Measurements from ENCODE around the gene MED15. TPM values are rescaled to one million over a fixed set of nuclear protein-coding genes. Genes with fewer than 3 reads are reported as not detected.

MED15 gene
- total and polyA plus RNA-seq, 3 donors from 2014 or later, result 71.0 to 101 (median 81.6) TPM

DNA sequence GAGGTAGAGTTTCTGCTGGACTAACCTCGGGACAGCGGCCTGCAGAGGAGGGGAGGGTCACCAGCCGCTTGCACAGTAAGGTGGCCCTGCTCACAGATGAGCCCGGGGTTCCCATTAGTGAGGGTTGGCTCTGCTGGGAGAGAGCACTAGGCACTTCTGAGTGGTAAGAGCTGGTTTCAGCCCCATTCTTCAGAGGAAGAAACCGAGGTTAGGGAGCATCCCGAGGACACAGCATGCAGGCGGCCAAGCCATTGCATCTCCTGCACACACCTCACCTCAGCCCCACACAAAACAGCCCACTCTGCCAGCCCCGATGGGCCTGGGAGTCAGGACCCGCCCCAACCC lies 99.3 kb downstream of the MED15 start:
- H3K4me3 ChIP-seq, result no peak overlapping the region
- no peaks in the 10 kb centered on the region for H3K4me1 ChIP-seq
- intact Hi-C loops (cut with DNase I; ENCODE audit: low total_unique reads), result no loop called here
- H3K36me3 ChIP-seq (ENCODE audit: low read depth, missing control alignments), result no peaks in the 10 kb centered on the region
- H3K27me3 ChIP-seq, result no peaks in the 10 kb centered on the region
- no peaks in the 10 kb centered on the region for H3K9me3 ChIP-seq
- DNase-seq, result no peak
- H3K27ac ChIP-seq, result no peak overlapping the region
- TF ChIP-seq POLR2A (IDR thresholded peaks at IDR 0.05), result no peak
- TF ChIP-seq, protein P1, sequence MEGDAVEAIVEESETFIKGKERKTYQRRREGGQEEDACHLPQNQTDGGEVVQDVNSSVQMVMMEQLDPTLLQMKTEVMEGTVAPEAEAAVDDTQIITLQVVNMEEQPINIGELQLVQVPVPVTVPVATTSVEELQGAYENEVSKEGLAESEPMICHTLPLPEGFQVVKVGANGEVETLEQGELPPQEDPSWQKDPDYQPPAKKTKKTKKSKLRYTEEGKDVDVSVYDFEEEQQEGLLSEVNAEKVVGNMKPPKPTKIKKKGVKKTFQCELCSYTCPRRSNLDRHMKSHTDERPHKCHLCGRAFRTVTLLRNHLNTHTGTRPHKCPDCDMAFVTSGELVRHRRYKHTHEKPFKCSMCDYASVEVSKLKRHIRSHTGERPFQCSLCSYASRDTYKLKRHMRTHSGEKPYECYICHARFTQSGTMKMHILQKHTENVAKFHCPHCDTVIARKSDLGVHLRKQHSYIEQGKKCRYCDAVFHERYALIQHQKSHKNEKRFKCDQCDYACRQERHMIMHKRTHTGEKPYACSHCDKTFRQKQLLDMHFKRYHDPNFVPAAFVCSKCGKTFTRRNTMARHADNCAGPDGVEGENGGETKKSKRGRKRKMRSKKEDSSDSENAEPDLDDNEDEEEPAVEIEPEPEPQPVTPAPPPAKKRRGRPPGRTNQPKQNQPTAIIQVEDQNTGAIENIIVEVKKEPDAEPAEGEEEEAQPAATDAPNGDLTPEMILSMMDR (IDR thresholded peaks at IDR 0.05), result no peak
- WGBS, 2 donors, result 88% methylated on average over 9 of the region's 9 CpGs; no CpG with 5 or more reads in 1 of the 2 donors

DNA sequence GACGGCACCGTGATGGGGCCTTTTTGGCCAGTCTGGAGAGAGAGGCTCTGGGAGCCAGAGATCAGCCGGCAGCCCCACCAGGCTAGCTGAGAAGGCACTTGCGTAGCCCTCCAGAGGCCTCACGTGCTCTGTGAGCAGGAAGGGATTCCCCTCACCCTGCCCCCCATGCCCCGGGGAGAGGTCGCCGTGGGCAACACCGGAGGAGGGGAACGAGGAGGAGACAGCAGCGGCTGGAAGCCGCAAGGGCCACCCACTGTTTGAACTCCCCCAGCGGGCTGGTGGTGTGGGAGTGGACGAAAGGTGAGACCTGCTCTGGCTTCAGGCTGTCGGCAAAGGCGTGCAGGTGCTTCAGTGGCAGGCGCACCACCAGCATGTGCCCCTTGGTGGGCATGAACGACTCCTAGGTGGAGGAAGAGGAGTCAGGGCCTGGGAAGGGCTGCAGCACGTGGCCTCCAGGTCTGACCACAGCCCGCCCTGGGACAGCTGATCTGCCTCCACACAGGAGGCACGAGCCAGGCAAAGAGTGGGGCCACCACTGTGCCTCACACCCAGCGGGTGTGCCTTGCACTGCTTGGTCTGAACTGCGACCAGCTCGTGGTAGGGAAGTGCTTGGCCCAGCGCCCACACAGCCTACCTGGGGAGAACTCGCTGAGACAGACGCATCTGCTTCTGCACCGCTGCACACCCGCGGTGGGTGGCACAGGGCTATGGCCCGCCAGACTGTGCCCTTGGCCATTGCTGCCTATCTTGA lies 99.9 kb downstream of the MED15 start:
- no peaks in the 10 kb centered on the region for H3K36me3 ChIP-seq (ENCODE audit: low read depth, missing control alignments)
- DNase-seq, result no peak

DNA sequence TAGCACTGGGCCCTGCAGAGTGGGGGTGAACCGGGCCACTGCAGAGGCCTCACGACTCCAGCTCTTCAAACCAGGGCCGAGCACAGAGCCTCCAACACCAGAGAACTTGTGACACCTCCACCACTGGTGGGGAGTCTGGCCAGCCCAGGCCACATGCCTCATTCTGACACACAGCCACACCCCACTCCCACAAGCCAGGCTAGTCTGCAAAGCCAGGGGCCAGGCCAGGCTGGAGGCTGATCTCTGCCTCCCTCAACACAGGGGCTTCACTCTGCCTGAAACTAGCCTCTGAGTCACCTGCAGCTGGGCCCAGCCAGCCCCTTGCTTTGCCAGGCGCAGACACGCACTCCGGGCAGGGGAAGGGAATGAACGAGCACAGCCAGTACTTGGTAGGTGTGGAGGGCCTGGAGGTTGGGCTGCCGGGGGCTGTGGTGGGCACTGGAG lies 102.9 kb downstream of the MED15 start:
- Histone ChIP-seq H3K4me1 (no peaks in the 10 kb centered on the region), H3K4me3 (no peak overlapping the region), H3K9me3 (no peaks in the 10 kb centered on the region), H3K36me3 (ENCODE audit: low read depth, missing control alignments) (no peaks in the 10 kb centered on the region), H3K27ac (no peak overlapping the region), H3K27me3 (no peaks in the 10 kb centered on the region)
- DNase-seq, result no peak
- intact Hi-C loops (cut with DNase I; ENCODE audit: low total_unique reads), result no loop called here
- WGBS, 2 donors, result 93 to 94% methylated on average over 7 to 8 of the region's 8 CpGs
- no peak for TF ChIP-seq POLR2A (IDR thresholded peaks at IDR 0.05)
- TF ChIP-seq, protein P1 (IDR thresholded peaks at IDR 0.05), result no peak

More for the DNA sequence above, 99.9 kb downstream of the MED15 start:
- no peaks in the 10 kb centered on the region for H3K27me3 ChIP-seq
- 77 to 96% methylated on average over 5 to 31 of the region's 31 CpGs for whole genome bisulfite sequencing, 2 donors
- TF ChIP-seq, protein P1 (IDR thresholded peaks at IDR 0.05), result no peak
- TF ChIP-seq POLR2A (IDR thresholded peaks at IDR 0.05), result no peak
- H3K27ac ChIP-seq, result no peak overlapping the region
- H3K9me3 ChIP-seq, result no peaks in the 10 kb centered on the region
- H3K4me3 ChIP-seq, result no peak overlapping the region
- intact Hi-C loops (cut with DNase I; ENCODE audit: low total_unique reads), result no loop called here
- H3K4me1 ChIP-seq, result no peaks in the 10 kb centered on the region

DNA sequence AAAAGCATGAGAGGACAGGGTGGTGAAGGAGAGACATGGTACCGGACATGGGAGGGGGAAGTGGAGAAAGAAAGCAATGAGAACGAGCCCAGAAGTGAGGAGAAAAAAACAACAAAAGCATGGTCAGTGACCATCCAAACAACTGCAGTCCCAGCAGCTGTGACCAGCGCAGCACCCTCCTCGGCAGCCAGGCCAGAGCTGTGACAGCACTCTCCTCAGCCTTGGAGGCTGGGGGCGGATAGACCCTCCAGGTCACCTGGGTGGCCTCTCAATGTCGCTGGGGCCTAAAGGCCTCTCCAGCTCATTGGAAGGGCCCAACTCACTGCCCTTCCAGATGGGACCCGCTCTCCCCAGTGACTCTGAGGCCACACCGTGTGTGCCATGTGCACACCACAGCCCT lies 103.3 kb downstream of the MED15 start:
- Histone ChIP-seq H3K36me3 (ENCODE audit: low read depth, missing control alignments) (no peaks in the 10 kb centered on the region), H3K27ac (no peak overlapping the region), H3K4me1 (no peaks in the 10 kb centered on the region), H3K9me3 (no peaks in the 10 kb centered on the region), H3K4me3 (no peak overlapping the region), H3K27me3 (no peaks in the 10 kb centered on the region)
- intact Hi-C loops (cut with DNase I; ENCODE audit: low total_unique reads), result no loop called here
- TF ChIP-seq POLR2A (IDR thresholded peaks at IDR 0.05), result no peak
- TF ChIP-seq, protein P1 (IDR thresholded peaks at IDR 0.05), result no peak
- no peak for DNase-seq
- 79 to 86% methylated on average over 7 to 8 of the region's 8 CpGs for WGBS, 2 donors

DNA sequence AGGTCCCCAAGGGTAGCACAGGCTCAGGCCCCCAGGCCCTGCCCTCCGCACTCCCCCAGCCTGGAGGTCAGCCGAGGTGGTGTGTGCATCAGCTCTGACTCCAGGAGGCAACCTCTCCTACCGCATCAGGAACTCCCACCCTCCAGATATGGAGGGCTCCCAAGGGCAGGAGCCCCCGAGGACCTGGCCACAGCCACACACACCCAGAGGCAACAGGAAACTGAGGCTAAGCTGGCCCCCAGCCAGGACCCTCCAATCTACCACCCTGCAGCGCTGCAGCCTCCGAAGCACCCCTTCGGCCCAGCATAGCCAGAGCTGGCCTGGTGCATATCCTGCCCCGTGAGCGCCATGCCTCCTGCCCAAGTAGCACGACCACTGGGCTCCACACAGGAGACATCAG lies 104.0 kb downstream of the MED15 start:
- WGBS, 2 donors, result 91 to 93% methylated on average over 8 to 10 of the region's 10 CpGs
- TF ChIP-seq, protein P1 (IDR thresholded peaks at IDR 0.05), result no peak
- no peak for TF ChIP-seq POLR2A (IDR thresholded peaks at IDR 0.05)
- intact Hi-C loops (cut with DNase I; ENCODE audit: low total_unique reads), result no loop called here

More for the DNA sequence above, 104.0 kb downstream of the MED15 start:
- no peaks in the 10 kb centered on the region for H3K27me3 ChIP-seq
- H3K27ac ChIP-seq, result no peak overlapping the region
- H3K4me3 ChIP-seq, result no peak overlapping the region
- H3K36me3 ChIP-seq (ENCODE audit: low read depth, missing control alignments), result no peaks in the 10 kb centered on the region
- no peak for DNase-seq
- H3K9me3 ChIP-seq, result no peaks in the 10 kb centered on the region
- no peaks in the 10 kb centered on the region for H3K4me1 ChIP-seq
